ENCODE results near the gene NTF3. TPM values are rescaled to one million over a fixed set of nuclear protein-coding genes. Genes with fewer than 3 reads are reported as not detected.

The NTF3 gene
- total and polyA plus RNA-seq, 9 of the 15 experiments (the other 6 are each of a cell fraction or from before 2014, with no cell fraction given), result not detected

DNA sequence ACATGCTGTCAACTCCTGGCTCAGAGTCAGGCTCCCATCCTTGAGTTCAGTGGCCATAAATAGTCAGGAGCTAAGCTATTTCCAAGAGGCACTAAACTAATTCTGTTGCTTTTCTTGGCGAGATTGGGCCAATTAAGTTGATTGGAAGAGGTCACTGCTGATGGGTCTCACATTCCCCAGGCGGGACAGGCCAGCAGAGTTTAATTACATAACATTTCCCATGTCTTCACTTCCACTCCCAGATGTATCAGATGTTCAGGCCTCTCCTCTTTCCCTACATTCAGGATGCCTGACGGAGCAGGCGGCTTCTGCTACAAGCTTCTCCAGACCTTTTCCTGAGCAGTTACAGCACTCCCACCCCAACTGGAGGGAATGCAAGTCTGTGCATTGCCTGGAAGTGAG lies 5.3 kb downstream of the NTF3 start (continued):
- TF ChIP-seq, protein P1, sequence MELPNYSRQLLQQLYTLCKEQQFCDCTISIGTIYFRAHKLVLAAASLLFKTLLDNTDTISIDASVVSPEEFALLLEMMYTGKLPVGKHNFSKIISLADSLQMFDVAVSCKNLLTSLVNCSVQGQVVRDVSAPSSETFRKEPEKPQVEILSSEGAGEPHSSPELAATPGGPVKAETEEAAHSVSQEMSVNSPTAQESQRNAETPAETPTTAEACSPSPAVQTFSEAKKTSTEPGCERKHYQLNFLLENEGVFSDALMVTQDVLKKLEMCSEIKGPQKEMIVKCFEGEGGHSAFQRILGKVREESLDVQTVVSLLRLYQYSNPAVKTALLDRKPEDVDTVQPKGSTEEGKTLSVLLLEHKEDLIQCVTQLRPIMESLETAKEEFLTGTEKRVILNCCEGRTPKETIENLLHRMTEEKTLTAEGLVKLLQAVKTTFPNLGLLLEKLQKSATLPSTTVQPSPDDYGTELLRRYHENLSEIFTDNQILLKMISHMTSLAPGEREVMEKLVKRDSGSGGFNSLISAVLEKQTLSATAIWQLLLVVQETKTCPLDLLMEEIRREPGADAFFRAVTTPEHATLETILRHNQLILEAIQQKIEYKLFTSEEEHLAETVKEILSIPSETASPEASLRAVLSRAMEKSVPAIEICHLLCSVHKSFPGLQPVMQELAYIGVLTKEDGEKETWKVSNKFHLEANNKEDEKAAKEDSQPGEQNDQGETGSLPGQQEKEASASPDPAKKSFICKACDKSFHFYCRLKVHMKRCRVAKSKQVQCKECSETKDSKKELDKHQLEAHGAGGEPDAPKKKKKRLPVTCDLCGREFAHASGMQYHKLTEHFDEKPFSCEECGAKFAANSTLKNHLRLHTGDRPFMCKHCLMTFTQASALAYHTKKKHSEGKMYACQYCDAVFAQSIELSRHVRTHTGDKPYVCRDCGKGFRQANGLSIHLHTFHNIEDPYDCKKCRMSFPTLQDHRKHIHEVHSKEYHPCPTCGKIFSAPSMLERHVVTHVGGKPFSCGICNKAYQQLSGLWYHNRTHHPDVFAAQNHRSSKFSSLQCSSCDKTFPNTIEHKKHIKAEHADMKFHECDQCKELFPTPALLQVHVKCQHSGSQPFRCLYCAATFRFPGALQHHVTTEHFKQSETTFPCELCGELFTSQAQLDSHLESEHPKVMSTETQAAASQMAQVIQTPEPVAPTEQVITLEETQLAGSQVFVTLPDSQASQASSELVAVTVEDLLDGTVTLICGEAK (IDR thresholded peaks at IDR 0.05), result no peak
- TF ChIP-seq, protein P1 (CRISPR knock-in tag; IDR thresholded peaks at IDR 0.05), result no peak
- TF ChIP-seq, protein P2, sequence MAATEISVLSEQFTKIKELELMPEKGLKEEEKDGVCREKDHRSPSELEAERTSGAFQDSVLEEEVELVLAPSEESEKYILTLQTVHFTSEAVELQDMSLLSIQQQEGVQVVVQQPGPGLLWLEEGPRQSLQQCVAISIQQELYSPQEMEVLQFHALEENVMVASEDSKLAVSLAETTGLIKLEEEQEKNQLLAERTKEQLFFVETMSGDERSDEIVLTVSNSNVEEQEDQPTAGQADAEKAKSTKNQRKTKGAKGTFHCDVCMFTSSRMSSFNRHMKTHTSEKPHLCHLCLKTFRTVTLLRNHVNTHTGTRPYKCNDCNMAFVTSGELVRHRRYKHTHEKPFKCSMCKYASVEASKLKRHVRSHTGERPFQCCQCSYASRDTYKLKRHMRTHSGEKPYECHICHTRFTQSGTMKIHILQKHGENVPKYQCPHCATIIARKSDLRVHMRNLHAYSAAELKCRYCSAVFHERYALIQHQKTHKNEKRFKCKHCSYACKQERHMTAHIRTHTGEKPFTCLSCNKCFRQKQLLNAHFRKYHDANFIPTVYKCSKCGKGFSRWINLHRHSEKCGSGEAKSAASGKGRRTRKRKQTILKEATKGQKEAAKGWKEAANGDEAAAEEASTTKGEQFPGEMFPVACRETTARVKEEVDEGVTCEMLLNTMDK (IDR thresholded peaks at IDR 0.05; ENCODE audit: borderline replicate concordance, insufficient read depth, low read depth, low read length, poor library complexity, severe bottlenecking), result no peak
- TF ChIP-seq ETV1 (tag; conservative IDR thresholded peaks at IDR 0.05; ENCODE audit: low read depth), result no peak

Data from K562 (cell line).